Measurements from ENCODE around the gene CCDC6. TPM values are rescaled to one million over a fixed set of nuclear protein-coding genes. Genes with fewer than 3 reads are reported as not detected.
"Not testable (repeated sequence)": the region's sequence is repeated elsewhere in the genome, so short reads cannot be mapped to it uniquely, and the experiment has no call there.

CCDC6 gene
- total RNA-seq, 1 experiment from 2014 or later, result 21.1 TPM

- H3K9me3 ChIP-seq, H3K4me3 ChIP-seq, DNase-seq, H3K36me3 ChIP-seq, H3K27me3 ChIP-seq: not testable (repeated sequence)
These were observed 30.1 kb downstream of the CCDC6 start for GRCh38 chr10:59876208-59876607.

- H3K4me3 ChIP-seq, result no peak overlapping the region
- no peak for DNase-seq
- no peaks in the 10 kb centered on the region for H3K27me3 ChIP-seq
- H3K36me3 ChIP-seq, result no peaks in the 10 kb centered on the region; the same call in 1 of the 2 replicates
- no peaks in the 10 kb centered on the region for H3K9me3 ChIP-seq
These were observed 32.5 kb downstream of the CCDC6 start for GRCh38 chr10:59873896-59874295.

- H3K4me3 ChIP-seq, result no peak overlapping the region
- H3K36me3 ChIP-seq, result no peaks in the 10 kb centered on the region; the same call in 1 of the 2 replicates
- DNase-seq, result peak; percentile 46
- no peaks in the 10 kb centered on the region for H3K9me3 ChIP-seq
- no peaks in the 10 kb centered on the region for H3K27me3 ChIP-seq
These were observed 33.4 kb downstream of the CCDC6 start for GRCh38 chr10:59872892-59873463.

GRCh38 chr10:59870152-59870551 is 36.2 kb downstream of the CCDC6 start:
- no peak overlapping the region for H3K4me3 ChIP-seq
- H3K9me3 ChIP-seq, result no peaks in the 10 kb centered on the region
- no peaks in the 10 kb centered on the region; the same call in 1 of the 2 replicates for H3K36me3 ChIP-seq
- H3K27me3 ChIP-seq, result no peaks in the 10 kb centered on the region
- DNase-seq, result no peak

GRCh38 chr10:59869594-59869940 is 36.8 kb downstream of the CCDC6 start:
- Histone ChIP-seq H3K9me3 (no peaks in the 10 kb centered on the region), H3K27me3 (no peaks in the 10 kb centered on the region), H3K4me3 (no peak overlapping the region), H3K36me3 (no peaks in the 10 kb centered on the region; the same call in 1 of the 2 replicates)
- DNase-seq, result no peak

GRCh38 chr10:59868696-59869593 is 37.4 kb downstream of the CCDC6 start:
- no peaks in the 10 kb centered on the region for H3K27me3 ChIP-seq
- H3K9me3 ChIP-seq, result no peaks in the 10 kb centered on the region
- H3K4me3 ChIP-seq, result no peak overlapping the region
- no peak for DNase-seq
- H3K36me3 ChIP-seq, result no peaks in the 10 kb centered on the region; the same call in 1 of the 2 replicates

GRCh38 chr10:59867590-59867989 is 38.8 kb downstream of the CCDC6 start:
- H3K4me3 ChIP-seq, result no peak overlapping the region
- no peaks in the 10 kb centered on the region for H3K27me3 ChIP-seq
- no peak for DNase-seq
- no peaks in the 10 kb centered on the region for H3K9me3 ChIP-seq
- no peaks in the 10 kb centered on the region for H3K36me3 ChIP-seq

- Histone ChIP-seq H3K9me3 (no peaks in the 10 kb centered on the region), H3K27me3 (no peaks in the 10 kb centered on the region), H3K36me3 (peaks cover 3% of the 10 kb centered on the region; the same call in 1 of the 2 replicates), H3K4me3 (no peak overlapping the region)
- no peak for DNase-seq
These were observed 41.3 kb downstream of the CCDC6 start for GRCh38 chr10:59865101-59865500.

- H3K36me3 ChIP-seq, result peaks cover 3% of the 10 kb centered on the region; the same call in 1 of the 2 replicates
- DNase-seq, result no peak
- H3K4me3 ChIP-seq, result no peak overlapping the region
- no peaks in the 10 kb centered on the region for H3K9me3 ChIP-seq
- no peaks in the 10 kb centered on the region for H3K27me3 ChIP-seq
These were observed 42.0 kb downstream of the CCDC6 start for GRCh38 chr10:59864141-59864962.

- Histone ChIP-seq H3K4me3 (no peak overlapping the region), H3K9me3 (no peaks in the 10 kb centered on the region), H3K27me3 (no peaks in the 10 kb centered on the region), H3K36me3 (peaks cover 3% of the 10 kb centered on the region; the same call in 1 of the 2 replicates)
- DNase-seq, result no peak
These were observed 46.8 kb downstream of the CCDC6 start for GRCh38 chr10:59859570-59859969.

- peaks cover 3% of the 10 kb centered on the region; the same call in 1 of the 2 replicates for H3K36me3 ChIP-seq
- no peak for DNase-seq
- no peak overlapping the region for H3K4me3 ChIP-seq
- no peaks in the 10 kb centered on the region for H3K27me3 ChIP-seq
- H3K9me3 ChIP-seq, result no peaks in the 10 kb centered on the region
These were observed 48.4 kb downstream of the CCDC6 start for GRCh38 chr10:59857921-59858320.

- Histone ChIP-seq H3K9me3 (no peaks in the 10 kb centered on the region), H3K36me3 (peaks cover 4% of the 10 kb centered on the region), H3K4me3 (no peak overlapping the region), H3K27me3 (no peaks in the 10 kb centered on the region)
- no peak for DNase-seq
These were observed 49.3 kb downstream of the CCDC6 start for GRCh38 chr10:59857049-59857448.

- Histone ChIP-seq H3K4me3 (no peak overlapping the region), H3K9me3 (no peaks in the 10 kb centered on the region), H3K27me3 (no peaks in the 10 kb centered on the region), H3K36me3 (peaks cover 12% of the 10 kb centered on the region)
- DNase-seq, result no peak
These were observed 50.3 kb downstream of the CCDC6 start for GRCh38 chr10:59856104-59856503.

- H3K36me3 ChIP-seq, result peaks cover 9% of the 10 kb centered on the region
- no peak for DNase-seq
These were observed 51.8 kb downstream of the CCDC6 start for GRCh38 chr10:59854571-59854970.

GRCh38 chr10:59852670-59853069 is 53.7 kb downstream of the CCDC6 start:
- no peak overlapping the region for H3K4me3 ChIP-seq
- no peaks in the 10 kb centered on the region for H3K27me3 ChIP-seq
- H3K36me3 ChIP-seq, result peaks cover 19% of the 10 kb centered on the region
- H3K9me3 ChIP-seq, result no peaks in the 10 kb centered on the region
- DNase-seq, result no peak

More at GRCh38 chr10:59854571-59854970, 51.8 kb downstream of the CCDC6 start:
- Histone ChIP-seq H3K4me3 (no peak overlapping the region), H3K27me3 (no peaks in the 10 kb centered on the region), H3K9me3 (no peaks in the 10 kb centered on the region)

- peaks cover 19% of the 10 kb centered on the region for H3K36me3 ChIP-seq
- H3K4me3 ChIP-seq, result no peak overlapping the region
- H3K9me3 ChIP-seq, result no peaks in the 10 kb centered on the region
- no peaks in the 10 kb centered on the region for H3K27me3 ChIP-seq
- no peak for DNase-seq
These were observed 54.5 kb downstream of the CCDC6 start for GRCh38 chr10:59851864-59852263.

- no peak for DNase-seq
- H3K27me3 ChIP-seq, result no peaks in the 10 kb centered on the region
- no peak overlapping the region for H3K4me3 ChIP-seq
- H3K36me3 ChIP-seq, result peaks cover 25% of the 10 kb centered on the region
- H3K9me3 ChIP-seq, result no peaks in the 10 kb centered on the region
These were observed 58.5 kb downstream of the CCDC6 start for GRCh38 chr10:59847888-59848287.

Measured in MG63 (cell line).